Fibroblast of the aortic adventitia (primary cell): Measurements from ENCODE around the gene C1orf116. TPM values are rescaled to one million over a fixed set of nuclear protein-coding genes. Genes with fewer than 3 reads are reported as not detected.

Experiments used
- DNase-seq: peaks from one replicate; pipeline ENCODE4 v3.0.0-alpha.2; 2010; ENCODE audit warnings: low read depth
- H3K4me3 ChIP-seq: 2 replicates; pipeline ENCODE4 v1.5.1; 2011; ENCODE audit warnings: low read depth, mild to moderate bottlenecking, control low read depth, low read length, moderate library complexity
- total RNA-seq: library from RNA; depleted of rRNA; stranded (reverse); fragments of >200 nt; gene quantifications from 2 replicates; pipeline ENCODE4 v1.2.3, GENCODE V29; 2012; ENCODE audit warnings: low replicate concordance
- TF ChIP-seq, protein P1 (sequence below): IDR thresholded peaks from 2 replicates; pipeline ENCODE4 v1.5.1; 2011; ENCODE audit warnings: mild to moderate bottlenecking, low read length, control low read depth, inconsistent platforms; ENCODE audit not compliant: insufficient read depth

Gene C1orf116
- total RNA-seq, 1 donor, result under 0.01 TPM

GRCh38 chr1:207021139-207021861 is 11.3 kb downstream of the C1orf116 start:
- DNase-seq, result peak; percentile 63
- no peak overlapping the region for H3K4me3 ChIP-seq
- TF ChIP-seq, protein P1, sequence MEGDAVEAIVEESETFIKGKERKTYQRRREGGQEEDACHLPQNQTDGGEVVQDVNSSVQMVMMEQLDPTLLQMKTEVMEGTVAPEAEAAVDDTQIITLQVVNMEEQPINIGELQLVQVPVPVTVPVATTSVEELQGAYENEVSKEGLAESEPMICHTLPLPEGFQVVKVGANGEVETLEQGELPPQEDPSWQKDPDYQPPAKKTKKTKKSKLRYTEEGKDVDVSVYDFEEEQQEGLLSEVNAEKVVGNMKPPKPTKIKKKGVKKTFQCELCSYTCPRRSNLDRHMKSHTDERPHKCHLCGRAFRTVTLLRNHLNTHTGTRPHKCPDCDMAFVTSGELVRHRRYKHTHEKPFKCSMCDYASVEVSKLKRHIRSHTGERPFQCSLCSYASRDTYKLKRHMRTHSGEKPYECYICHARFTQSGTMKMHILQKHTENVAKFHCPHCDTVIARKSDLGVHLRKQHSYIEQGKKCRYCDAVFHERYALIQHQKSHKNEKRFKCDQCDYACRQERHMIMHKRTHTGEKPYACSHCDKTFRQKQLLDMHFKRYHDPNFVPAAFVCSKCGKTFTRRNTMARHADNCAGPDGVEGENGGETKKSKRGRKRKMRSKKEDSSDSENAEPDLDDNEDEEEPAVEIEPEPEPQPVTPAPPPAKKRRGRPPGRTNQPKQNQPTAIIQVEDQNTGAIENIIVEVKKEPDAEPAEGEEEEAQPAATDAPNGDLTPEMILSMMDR, result no peak

GRCh38 chr1:207020709-207021107 is 11.8 kb downstream of the C1orf116 start:
- TF ChIP-seq, protein P1, result no peak
- DNase-seq, result no peak

GRCh38 chr1:207020065-207020708 is 12.4 kb downstream of the C1orf116 start:
- no peak for DNase-seq
- TF ChIP-seq, protein P1, result no peak
- H3K4me3 ChIP-seq, result no peak overlapping the region

More at GRCh38 chr1:207020709-207021107, 11.8 kb downstream of the C1orf116 start:
- H3K4me3 ChIP-seq, result no peak overlapping the region

DNA sequence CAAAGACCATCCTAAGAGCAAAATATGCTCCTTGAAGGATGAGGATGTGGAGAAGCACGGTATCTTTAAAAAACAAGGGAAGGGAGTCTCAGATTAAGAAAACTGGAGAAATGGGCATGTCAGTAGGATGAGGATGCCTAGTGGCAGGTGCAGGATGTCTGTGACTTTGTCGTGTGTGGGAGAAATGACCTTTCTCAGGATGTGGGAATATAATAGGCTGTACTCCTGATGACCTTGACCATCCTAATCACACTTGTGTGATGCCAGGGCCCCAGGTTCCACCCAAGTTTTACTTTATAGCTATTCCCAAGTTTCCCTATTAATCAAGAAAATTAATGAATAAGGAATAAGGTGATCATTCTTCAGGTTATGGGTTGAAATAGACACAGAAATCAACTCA is 12.9 kb downstream of the C1orf116 start:
- TF ChIP-seq, protein P1, result no peak
- no peak for DNase-seq
- H3K4me3 ChIP-seq, result no peak overlapping the region

DNA sequence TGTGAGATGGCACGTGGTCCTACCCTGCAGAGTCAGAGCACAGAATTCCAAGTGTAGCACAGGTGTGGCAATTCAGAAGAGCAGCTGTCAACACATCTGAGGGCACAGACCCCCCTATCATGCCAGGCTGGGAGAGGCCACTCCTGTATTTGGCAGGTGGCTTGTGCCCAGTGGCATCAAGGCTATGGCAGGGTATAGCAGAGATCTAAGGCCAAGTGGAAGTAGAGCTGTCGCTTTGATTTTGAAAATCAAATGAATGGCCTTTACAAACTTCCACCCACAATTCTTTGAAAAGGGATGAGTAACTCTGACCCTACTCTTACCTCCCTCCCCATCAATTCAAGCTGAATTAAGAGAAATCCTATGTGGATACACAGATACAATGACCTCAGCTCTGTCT is 13.4 kb downstream of the C1orf116 start:
- DNase-seq, result no peak
- no peak overlapping the region for H3K4me3 ChIP-seq
- TF ChIP-seq, protein P1, result no peak

DNA sequence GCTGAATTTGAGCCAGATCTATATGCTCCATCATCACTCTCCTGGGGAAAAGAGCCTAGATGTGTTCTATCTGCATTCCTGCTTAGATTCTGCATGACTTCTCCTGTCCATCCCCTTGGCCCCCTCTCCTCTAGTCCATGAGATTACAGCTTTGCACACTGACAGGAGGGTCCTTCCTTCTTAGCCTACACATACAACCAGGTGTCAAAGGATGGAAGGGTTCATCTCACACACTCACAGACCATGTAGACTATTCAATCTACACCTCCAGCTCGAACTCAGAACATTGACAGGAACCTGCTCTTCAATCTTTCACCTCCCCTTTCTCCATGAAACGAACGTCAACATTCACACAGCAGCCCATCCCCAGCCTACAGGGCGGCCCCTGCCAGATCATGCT is 13.8 kb downstream of the C1orf116 start:
- H3K4me3 ChIP-seq, result no peak overlapping the region
- TF ChIP-seq, protein P1, result no peak
- no peak for DNase-seq
